GM12891 (cell line): ENCODE data around the gene COL19A1.

ENCODE experiments used
- PAX5 ChIP-seq: IDR thresholded peaks from 2 replicates; pipeline ENCODE4 v1.6.1; 2011; ENCODE audit warnings: low read length, moderate library complexity, mild to moderate bottlenecking; ENCODE audit not compliant: insufficient read depth, severe bottlenecking
- POLR2A ChIP-seq: IDR thresholded peaks from 2 replicates; pipeline ENCODE4 v1.6.1; 2011; ENCODE audit warnings: low read depth, low read length, control low read depth
- POLR2AphosphoS5 ChIP-seq: IDR thresholded peaks from 2 replicates; pipeline ENCODE4 v1.6.1; 2011; ENCODE audit warnings: low read depth, low read length, control low read depth
- POU2F2 ChIP-seq: IDR thresholded peaks from 2 replicates; pipeline ENCODE4 v1.6.1; 2011; ENCODE audit warnings: low read depth, mild to moderate bottlenecking, control low read depth, low read length, moderate library complexity
- SPI1 ChIP-seq: IDR thresholded peaks from 2 replicates; pipeline ENCODE4 v1.6.1; 2011; ENCODE audit warnings: low read depth, low read length, control low read depth
- TAF1 ChIP-seq: IDR thresholded peaks from 2 replicates; pipeline ENCODE4 v1.6.1; 2011; ENCODE audit warnings: low read depth, low read length, control low read depth

GRCh38 chr6:70145178-70145577, 278.8 kb downstream of the COL19A1 start:
- no peak for TF ChIP-seq PAX5
- TF ChIP-seq POLR2AphosphoS5: no peak
- no peak for TF ChIP-seq POLR2A
- no peak for TF ChIP-seq TAF1
- no peak for TF ChIP-seq SPI1
- no peak for TF ChIP-seq POU2F2
